Activated T-cell treated with anti-CD3 and anti-CD28 coated beads, Interleukin-2, amount 50 U/mL, for 72 hours (primary cell): ENCODE measurements around the gene SLC12A4. TPM values are rescaled to one million over a fixed set of nuclear protein-coding genes. Genes with fewer than 3 reads are reported as not detected.
"Not testable (repeated sequence)": the region's sequence is repeated elsewhere in the genome, so short reads cannot be mapped to it uniquely, and the experiment has no call there.

Experiments used
- ATAC-seq, 2 donors: fragments of 150-1000 bp; cut with Tn5 transposase; replicated peaks in 1 of 2; 2 replicates each; pipeline ENCODE4 v1.10.0; 2021; ENCODE audit warnings: moderate library complexity in 2 of 2, mild to moderate bottlenecking in 1 of 2
- DNase-seq, 2 donors: peaks; one replicate each; pipeline ENCODE4 v3.0.0; 2021 to 2022; ENCODE audit warnings: mixed read lengths in 1 of 2
- H3K27ac Mint-ChIP-seq: one replicate; pipeline ENCODE4 v1.8.0; 2022; ENCODE audit warnings: mild to moderate bottlenecking, moderate library complexity, mixed read lengths
- H3K27me3 Mint-ChIP-seq: one replicate; pipeline ENCODE4 v1.8.0; 2022; ENCODE audit warnings: low read depth, mixed read lengths
- H3K36me3 Mint-ChIP-seq, 2 donors: one replicate each; pipeline ENCODE4 v1.8.0; 2022; ENCODE audit warnings: mixed read lengths in 2 of 2, mild to moderate bottlenecking in 1 of 2; ENCODE audit not compliant: insufficient read depth in 2 of 2
- H3K4me1 Mint-ChIP-seq: one replicate; pipeline ENCODE4 v1.8.0; 2022; ENCODE audit warnings: low read depth, mixed read lengths
- H3K4me3 Mint-ChIP-seq, 2 donors: one replicate each; pipeline ENCODE4 v1.8.0; 2022; ENCODE audit warnings: mild to moderate bottlenecking in 2 of 2, mixed read lengths in 2 of 2, moderate library complexity in 2 of 2
- H3K9me3 Mint-ChIP-seq, 2 donors: one replicate each; pipeline ENCODE4 v1.8.0; 2022; ENCODE audit warnings: mixed read lengths in 2 of 2
- total RNA-seq, 2 donors: library from RNA; stranded (reverse); gene quantifications; one replicate each; pipeline ENCODE4 v1.2.3, GENCODE V29; 2022

Gene SLC12A4
- total RNA-seq, 2 donors from 2014 or later, result 32.6 to 34.7 TPM

GRCh38 chr16:67917140-67917851, 51.1 kb downstream of the SLC12A4 start:
- Mint-ChIP-seq H3K36me3 (peaks cover 0 to 2% of the 10 kb centered on the region in 2 donors), H3K4me3 (peak overlapping the region; percentile 38 to 45), H3K27me3 (no peaks in the 10 kb centered on the region), H3K9me3 (no peaks in the 10 kb centered on the region), H3K27ac (peak overlapping the region; percentile 83), H3K4me1 (peaks cover 39% of the 10 kb centered on the region)
- ATAC-seq, result peak; percentile 28 to 32
- no peak for DNase-seq

DNA sequence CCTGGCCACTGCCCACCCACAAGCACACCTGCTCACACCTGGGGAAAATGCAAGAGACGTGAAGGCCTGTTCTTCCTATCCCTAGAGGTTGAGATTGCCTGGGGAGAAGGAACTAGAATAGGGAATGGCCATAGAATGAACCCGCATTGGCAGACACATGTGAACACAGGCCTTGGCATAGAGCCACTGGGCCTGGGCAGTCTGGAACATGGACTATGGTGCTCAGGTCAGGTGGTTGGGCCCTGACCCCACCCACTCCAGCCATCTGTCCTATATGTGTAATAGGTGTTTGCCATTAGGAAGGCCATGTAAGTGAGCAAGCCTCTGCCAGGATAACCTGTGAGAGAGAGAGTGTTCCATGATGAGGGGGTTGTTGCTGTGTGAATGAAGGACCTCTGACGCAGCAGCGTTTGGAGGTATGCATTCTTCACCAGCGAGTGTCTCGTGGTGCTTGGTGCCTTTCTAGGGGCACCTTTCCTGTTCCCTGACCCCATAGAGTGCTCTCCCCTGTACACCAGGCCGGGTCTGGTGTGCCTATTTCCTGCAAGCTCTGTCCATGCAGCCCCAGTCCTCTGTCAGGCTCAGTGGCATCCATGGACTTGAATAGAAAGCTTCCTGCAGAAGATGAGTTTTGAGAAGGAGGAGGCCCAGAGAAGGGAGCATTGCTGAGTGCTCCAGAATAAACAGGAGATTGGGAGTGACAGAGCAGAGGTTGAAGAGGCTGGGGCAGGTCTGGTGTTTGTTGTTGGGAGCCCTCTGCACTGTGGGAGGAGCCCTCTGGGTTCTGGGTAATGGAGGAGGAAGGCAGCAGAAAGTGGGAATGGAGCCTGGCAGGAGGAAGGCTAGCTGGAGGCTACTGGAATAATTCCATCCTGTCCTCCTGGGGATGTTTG, 52.4 kb downstream of the SLC12A4 start:
- Mint-ChIP-seq H3K27ac (peak overlapping the region; percentile 0), H3K4me3 (no peak overlapping the region), H3K36me3 (peaks cover 0 to 2% of the 10 kb centered on the region in 2 donors), H3K9me3 (no peaks in the 10 kb centered on the region), H3K27me3 (no peaks in the 10 kb centered on the region), H3K4me1 (peaks cover 29% of the 10 kb centered on the region)
- ATAC-seq, result no peak
- no peak for DNase-seq

- H3K27ac Mint-ChIP-seq, DNase-seq, H3K4me3 Mint-ChIP-seq, ATAC-seq, H3K9me3 Mint-ChIP-seq, H3K27me3 Mint-ChIP-seq, H3K36me3 Mint-ChIP-seq: not testable (repeated sequence)
- peaks cover 34% of the 10 kb centered on the region for H3K4me1 Mint-ChIP-seq
Observed at GRCh38 chr16:67915496-67915769, 53.0 kb downstream of the SLC12A4 start.

DNA sequence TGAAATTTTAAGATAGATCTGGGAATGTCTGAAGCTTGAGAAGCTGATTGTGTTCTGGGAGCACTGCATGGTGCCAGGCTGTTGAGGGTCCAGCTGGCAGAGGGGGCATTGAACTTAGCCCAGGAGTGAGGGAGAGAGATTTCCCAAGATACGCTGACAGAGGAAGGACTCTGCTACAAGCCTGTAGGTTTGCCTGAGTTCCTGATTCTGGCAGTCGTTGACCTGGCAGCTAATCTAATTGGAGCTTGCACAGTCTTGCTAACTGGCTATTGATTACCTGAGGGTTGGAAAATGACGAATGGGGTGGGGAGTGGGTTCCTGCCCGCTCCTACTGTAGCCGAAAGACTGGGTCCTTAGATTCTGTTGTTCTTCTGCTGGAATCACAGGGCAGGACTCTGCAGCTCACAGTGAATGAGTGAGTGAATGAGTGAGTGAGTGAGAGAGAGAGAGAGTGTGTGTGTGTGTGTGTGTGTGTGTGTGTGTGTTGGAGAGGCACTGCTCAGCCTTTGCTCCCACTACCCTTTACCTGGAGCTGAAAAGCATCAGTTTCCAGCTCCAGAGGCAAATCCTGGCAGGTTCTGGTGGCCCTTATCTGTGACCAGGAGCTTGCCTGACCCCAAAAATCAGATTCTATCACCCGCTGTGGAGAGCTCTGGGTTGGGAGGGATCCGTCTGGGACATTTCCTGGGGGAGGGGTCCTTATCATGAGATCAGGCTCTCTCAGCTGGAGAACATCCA, 53.5 kb downstream of the SLC12A4 start:
- Mint-ChIP-seq H3K27me3 (no peaks in the 10 kb centered on the region), H3K4me1 (peaks cover 39% of the 10 kb centered on the region), H3K36me3 (peaks cover 0 to 2% of the 10 kb centered on the region in 2 donors), H3K9me3 (no peaks in the 10 kb centered on the region), H3K4me3 (no peak overlapping the region), H3K27ac (no peak overlapping the region)
- ATAC-seq (no peak), DNase-seq (no peak)

GRCh38 chr16:67910158-67910557, 58.3 kb downstream of the SLC12A4 start:
- H3K4me1 Mint-ChIP-seq, result peaks cover 29% of the 10 kb centered on the region
- H3K36me3 Mint-ChIP-seq, result no peaks in the 10 kb centered on the region
- H3K9me3 Mint-ChIP-seq, result no peaks in the 10 kb centered on the region
- DNase-seq, result peak; percentile 62 to 68
- no peaks in the 10 kb centered on the region for H3K27me3 Mint-ChIP-seq
- H3K27ac Mint-ChIP-seq, result peak overlapping the region; percentile 0
- H3K4me3 Mint-ChIP-seq, result peak overlapping the region; percentile 0 to 21
- peak; percentile 96 to 99 for ATAC-seq

DNA sequence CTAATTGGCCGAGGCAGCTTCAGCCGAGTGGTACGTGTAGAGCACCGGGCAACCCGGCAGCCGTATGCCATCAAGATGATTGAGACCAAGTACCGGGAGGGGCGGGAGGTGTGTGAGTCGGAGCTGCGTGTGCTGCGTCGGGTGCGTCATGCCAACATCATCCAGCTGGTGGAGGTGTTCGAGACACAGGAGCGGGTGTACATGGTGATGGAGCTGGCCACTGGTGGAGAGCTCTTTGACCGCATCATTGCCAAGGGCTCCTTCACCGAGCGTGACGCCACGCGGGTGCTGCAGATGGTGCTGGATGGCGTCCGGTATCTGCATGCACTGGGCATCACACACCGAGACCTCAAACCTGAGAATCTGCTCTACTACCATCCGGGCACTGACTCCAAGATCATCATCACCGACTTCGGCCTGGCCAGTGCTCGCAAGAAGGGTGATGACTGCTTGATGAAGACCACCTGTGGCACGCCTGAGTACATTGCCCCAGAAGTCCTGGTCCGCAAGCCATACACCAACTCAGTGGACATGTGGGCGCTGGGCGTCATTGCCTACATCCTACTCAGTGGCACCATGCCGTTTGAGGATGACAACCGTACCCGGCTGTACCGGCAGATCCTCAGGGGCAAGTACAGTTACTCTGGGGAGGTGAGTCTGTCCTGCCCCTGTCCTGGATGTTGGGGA, 59.2 kb downstream of the SLC12A4 start:
- ATAC-seq, result no peak
- no peaks in the 10 kb centered on the region for H3K9me3 Mint-ChIP-seq

DNA sequence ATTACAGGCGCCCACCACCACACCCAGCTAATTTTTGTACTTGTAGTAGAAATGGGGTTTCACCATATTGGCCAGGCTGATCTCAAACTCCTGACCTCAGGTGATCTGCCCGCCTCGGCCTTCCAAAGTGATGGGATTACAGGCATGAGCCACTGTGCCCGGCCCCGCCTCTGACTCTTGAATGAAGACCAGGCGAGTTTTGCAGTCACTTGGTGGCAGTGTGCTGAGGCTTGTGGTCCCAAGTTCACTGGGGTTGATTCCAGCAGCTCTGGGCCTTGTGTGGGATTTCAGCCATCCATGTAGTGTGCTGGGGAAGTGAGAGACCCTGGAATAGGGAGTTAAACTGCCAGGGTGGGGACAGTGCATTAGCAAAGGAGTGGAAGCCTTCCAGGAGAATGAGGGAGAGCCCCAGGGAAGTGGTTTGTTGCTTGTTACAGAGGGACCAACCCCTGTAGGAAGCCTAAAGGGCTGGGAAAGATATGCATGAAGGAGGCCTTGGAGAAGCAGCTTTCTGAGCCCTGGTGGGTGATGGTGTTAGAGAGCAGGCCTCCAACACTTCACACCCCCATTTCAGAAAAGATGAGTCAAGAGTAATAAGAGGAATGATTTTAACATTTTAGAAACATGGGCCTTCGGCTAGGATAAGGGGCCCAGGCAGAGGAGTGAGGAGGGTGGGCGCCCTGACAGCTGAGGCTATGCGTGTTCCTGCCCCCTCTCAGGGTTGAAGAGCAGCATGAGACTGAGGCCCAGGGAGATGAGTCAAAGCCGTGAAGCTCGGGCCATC, 60.8 kb downstream of the SLC12A4 start:
- H3K36me3 Mint-ChIP-seq, result peaks cover 0 to 2% of the 10 kb centered on the region in 2 donors
- DNase-seq (no peak), ATAC-seq (no peak)
- H3K27ac Mint-ChIP-seq, result peak overlapping the region; percentile 23
- no peaks in the 10 kb centered on the region for H3K27me3 Mint-ChIP-seq
- H3K4me3 Mint-ChIP-seq, result no peak overlapping the region
- H3K9me3 Mint-ChIP-seq, result no peaks in the 10 kb centered on the region
- H3K4me1 Mint-ChIP-seq, result peaks cover 29% of the 10 kb centered on the region

More for the DNA sequence above, 59.2 kb downstream of the SLC12A4 start:
- peak overlapping the region in 1 of 2 donors; percentile 36 for H3K4me3 Mint-ChIP-seq
- DNase-seq, result no peak
- peaks cover 29% of the 10 kb centered on the region for H3K4me1 Mint-ChIP-seq
- no peaks in the 10 kb centered on the region for H3K36me3 Mint-ChIP-seq
- peak overlapping the region; percentile 0 for H3K27ac Mint-ChIP-seq
- no peaks in the 10 kb centered on the region for H3K27me3 Mint-ChIP-seq

DNA sequence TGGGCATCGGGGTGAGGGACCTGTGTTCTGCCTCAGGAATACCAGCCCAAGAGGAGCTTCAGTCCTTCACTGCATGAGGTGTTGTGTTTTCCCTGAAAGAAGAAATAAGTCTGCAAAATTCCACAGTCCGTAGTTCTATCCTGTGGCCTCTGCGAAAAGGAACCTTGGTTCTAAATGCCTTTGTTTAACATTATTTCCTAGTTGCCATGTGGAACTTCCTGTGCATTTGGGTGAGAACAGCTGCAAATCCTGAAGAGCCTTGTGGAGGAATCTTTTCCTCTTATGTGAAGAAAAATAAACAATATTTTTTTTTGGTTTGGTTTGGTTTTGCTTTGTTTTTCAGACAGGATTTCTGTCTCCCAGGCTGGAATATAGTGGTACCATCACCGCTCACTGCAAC, 65.6 kb downstream of the SLC12A4 start:
- no peak for DNase-seq
- Mint-ChIP-seq H3K27ac (no peak overlapping the region), H3K9me3 (no peaks in the 10 kb centered on the region), H3K36me3 (peaks cover 0 to 4% of the 10 kb centered on the region in 2 donors), H3K27me3 (no peaks in the 10 kb centered on the region), H3K4me3 (no peak overlapping the region), H3K4me1 (peaks cover 9% of the 10 kb centered on the region)
- ATAC-seq, result no peak

DNA sequence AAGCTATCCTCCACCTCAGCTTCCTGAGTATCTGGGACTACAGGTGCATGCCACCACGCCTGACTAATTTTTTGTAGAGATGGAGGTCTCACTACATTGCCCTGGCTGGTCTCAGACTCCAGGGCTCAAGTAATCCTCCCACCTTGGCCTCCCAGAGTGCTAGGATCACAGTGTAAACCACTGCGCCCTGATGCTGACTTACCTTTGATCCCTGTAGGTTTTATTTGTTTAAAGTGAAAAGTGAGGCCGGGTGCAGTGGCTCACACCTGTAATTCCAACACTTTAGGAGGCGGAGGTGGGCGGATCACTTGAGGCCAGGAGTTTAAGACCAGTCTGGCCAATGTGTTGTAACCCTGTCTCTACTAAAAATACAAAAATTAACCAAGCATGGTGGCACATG, 66.7 kb downstream of the SLC12A4 start:
- DNase-seq (no peak), ATAC-seq (no peak)
- Mint-ChIP-seq H3K27me3 (no peaks in the 10 kb centered on the region), H3K4me3 (no peak overlapping the region), H3K4me1 (peaks cover 11% of the 10 kb centered on the region), H3K36me3 (peaks cover 0 to 4% of the 10 kb centered on the region in 2 donors), H3K9me3 (no peaks in the 10 kb centered on the region), H3K27ac (no peak overlapping the region)

GRCh38 chr16:67897231-67897630, 71.2 kb downstream of the SLC12A4 start:
- DNase-seq (no peak), ATAC-seq (no peak)
- Mint-ChIP-seq H3K36me3 (peaks cover 3 to 4% of the 10 kb centered on the region in 2 donors), H3K4me3 (no peak overlapping the region), H3K27me3 (no peaks in the 10 kb centered on the region), H3K9me3 (no peaks in the 10 kb centered on the region), H3K4me1 (peaks cover 46% of the 10 kb centered on the region), H3K27ac (no peak overlapping the region)

DNA sequence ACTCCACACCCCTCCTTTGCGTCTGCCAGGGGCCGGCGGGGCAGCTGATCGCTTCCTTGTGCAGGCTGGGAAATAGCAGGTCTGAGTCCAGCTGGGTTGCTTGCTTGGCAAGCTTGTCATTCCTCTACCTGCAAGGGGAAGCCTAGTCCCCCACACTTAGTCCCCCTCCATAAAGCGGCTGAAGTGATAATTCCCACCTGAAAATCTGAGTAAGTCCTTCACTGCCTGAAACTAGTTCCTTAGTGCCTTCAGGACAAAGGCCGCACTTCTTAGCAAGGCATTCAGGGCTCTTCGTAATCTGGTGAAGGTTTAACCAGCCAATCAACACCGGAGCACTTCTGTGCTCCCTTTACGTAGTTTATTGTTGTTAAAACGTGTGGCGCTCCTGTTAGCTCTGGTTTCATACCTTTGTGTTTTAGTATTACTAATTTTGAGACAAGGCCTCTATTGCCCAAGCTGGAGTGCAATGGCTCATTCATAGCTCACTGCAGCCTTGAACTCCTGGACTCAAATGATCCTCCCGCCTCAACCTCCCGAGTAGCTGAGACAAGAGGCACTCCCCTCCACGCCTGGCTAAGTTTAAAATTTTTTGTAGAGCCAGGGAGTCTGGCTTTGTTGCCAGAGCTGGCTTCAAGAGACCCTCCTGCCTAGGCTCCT, 74.6 kb downstream of the SLC12A4 start:
- Mint-ChIP-seq H3K27me3 (no peaks in the 10 kb centered on the region), H3K9me3 (no peaks in the 10 kb centered on the region), H3K4me1 (peaks cover 48% of the 10 kb centered on the region), H3K36me3 (peaks cover 3 to 4% of the 10 kb centered on the region in 2 donors), H3K4me3 (peak overlapping the region; percentile 98), H3K27ac (peak overlapping the region; percentile 98)
- ATAC-seq (no peak), DNase-seq (peak in 1 of 2 donors; percentile 28)
